Effector CD8-positive, alpha-beta T cell (primary cell): ENCODE results near the gene CYB5R4.
"Not testable (repeated sequence)": the region's sequence is repeated elsewhere in the genome, so short reads cannot be mapped to it uniquely, and the experiment has no call there.

Experiments used
- DNase-seq: peaks from one replicate; lab custom pipeline; 2025; lab: John Stamatoyannopoulos, UW

The CYB5R4 gene

GRCh38 chr6:83867043-83867442 lies 7.6 kb downstream of the CYB5R4 start:
- DNase-seq: no peak

GRCh38 chr6:83867527-83868161 lies 8.2 kb downstream of the CYB5R4 start:
- DNase-seq: no peak

GRCh38 chr6:83868639-83869038 lies 9.2 kb downstream of the CYB5R4 start:
- DNase-seq: no peak

DNA sequence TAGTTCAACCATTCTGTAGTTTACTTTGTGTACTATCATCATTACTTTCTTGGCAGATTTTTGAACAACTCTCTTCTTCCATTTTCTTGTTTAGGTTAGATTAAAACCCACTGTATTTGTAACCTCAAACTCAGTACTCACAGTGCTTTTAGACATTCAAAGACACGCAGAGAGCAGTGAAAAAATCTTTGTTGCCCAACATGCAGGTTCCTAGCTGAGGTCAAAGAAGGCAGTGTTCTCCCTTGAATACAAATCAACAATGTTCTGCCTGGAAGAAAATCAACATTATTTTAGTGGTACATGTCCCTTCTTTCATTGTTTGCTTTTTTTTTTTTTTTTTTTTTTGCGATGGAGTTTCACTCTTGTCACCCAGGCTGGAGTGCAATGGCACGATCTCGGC lies 11.2 kb downstream of the CYB5R4 start:
- no peak for DNase-seq

- DNase-seq: no peak
Measured at GRCh38 chr6:83872386-83873118, 13.1 kb downstream of the CYB5R4 start.

DNA sequence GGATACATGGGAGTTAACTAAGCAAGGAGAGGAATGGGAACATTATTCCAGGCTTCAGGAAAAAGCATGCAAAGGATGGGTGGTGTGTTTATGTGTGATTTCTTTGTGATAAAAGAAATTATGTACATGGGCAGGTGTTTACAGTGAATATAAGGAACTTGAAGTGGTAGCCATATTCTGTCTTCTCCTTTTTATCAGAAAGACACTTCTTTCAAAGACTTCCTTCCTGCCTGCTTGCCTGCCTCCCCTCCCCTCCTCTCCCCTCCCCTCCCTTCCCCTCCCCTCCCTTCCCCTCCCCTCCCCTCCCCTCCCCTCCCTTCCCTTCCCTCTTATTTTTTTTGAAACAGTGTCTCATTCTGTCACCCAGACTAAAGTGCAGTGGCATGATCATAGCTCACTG lies 14.4 kb downstream of the CYB5R4 start:
- DNase-seq: no peak

- no peak for DNase-seq
Measured at GRCh38 chr6:83875843-83876242, 16.4 kb downstream of the CYB5R4 start.

DNA sequence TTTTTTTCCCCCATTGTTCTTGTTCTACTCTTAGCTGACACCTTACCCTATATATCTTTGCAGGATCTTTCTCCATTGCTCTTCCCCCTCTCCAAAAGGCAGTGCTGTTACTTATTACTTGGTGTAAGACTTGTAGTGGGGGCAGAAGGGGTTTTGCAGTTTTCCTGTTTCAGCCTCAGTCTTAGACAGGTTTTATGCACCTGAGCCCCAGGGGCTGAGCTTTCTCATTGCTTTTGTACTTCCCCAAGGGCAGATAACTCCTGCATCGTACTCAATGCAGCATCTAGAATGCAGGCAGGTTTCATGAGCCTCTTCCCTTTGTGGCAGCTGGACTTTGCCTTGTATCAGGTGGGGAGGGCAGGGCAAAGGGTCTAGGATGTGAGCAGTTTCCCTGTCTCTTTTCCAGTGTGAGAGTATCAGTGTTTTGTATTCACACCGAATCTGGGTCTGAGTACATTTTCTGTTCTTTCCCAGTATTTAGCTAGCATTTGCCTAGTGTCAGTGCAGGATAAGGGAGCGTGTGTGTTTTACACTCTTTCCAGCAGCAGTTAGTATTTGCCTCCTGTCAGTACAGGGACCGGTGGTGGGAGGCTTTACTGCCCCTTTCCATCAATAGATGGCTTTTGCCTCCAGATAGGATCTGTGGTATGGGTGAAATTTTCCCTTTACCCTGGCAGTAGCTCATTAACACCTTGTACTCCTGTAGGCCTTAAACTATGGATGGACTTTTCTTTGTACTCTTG lies 19.6 kb downstream of the CYB5R4 start:
- no peak for DNase-seq

- no peak for DNase-seq
Measured at GRCh38 chr6:83879746-83880145, 20.3 kb downstream of the CYB5R4 start.

GRCh38 chr6:83883240-83883639 lies 23.8 kb downstream of the CYB5R4 start:
- no peak for DNase-seq

- no peak for DNase-seq
Measured at GRCh38 chr6:83884523-83884922, 25.0 kb downstream of the CYB5R4 start.

DNA sequence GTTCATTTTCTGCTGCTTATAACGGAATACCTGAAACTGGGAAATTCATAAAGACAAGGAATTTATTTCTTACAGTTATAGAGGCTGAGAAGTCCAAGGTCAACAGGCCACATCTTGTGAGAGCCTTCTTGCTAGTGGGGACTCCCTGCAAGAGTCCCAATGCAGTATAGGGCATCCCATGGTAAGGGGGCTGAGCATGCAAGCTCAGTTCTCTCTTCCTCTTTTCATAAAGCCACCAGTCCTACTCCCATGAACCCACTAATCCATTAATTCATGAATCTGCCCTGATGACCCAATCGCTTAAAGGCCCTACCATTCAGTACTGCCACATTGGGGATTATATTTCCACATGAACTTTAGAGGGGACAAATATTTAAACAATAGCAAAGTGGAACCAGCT lies 26.5 kb downstream of the CYB5R4 start:
- no peak for DNase-seq

DNA sequence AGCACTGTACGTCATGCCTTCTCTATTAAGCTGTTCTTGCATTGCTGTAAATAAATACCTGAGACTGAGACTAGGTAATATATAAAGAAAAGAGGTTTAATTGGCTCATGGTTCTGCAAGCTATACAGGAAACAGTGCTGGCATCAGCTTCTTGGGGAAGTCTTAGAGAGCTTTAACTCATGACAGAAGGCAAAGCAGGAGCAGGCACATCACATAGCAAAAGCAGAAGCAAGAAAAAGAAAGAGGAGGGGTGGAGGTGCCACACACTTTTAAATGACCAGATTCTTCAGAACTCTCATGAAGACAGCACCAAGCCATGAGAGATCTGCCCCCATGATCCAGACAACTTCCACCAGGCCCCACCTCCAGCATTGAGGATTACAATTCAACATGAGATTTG lies 30.1 kb downstream of the CYB5R4 start:
- no peak for DNase-seq

DNA sequence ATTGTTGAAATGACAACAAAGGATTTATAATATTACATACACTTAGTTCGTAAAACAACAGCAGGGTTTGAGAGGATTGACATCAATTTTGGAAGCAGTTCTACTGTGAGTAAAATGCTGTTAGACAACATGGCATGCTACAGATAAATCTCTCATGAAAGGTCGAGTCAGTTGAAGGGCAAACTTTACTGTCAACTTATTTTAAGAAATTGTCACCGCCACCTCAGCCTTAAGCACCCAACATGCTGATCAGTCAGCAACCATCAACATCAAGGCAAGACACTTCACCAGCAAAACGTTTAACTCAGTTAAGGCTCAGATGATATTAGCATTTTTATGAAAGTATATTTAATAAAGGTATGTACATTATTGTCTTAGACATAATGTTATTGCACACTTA lies 31.0 kb downstream of the CYB5R4 start:
- DNase-seq: no peak

DNA sequence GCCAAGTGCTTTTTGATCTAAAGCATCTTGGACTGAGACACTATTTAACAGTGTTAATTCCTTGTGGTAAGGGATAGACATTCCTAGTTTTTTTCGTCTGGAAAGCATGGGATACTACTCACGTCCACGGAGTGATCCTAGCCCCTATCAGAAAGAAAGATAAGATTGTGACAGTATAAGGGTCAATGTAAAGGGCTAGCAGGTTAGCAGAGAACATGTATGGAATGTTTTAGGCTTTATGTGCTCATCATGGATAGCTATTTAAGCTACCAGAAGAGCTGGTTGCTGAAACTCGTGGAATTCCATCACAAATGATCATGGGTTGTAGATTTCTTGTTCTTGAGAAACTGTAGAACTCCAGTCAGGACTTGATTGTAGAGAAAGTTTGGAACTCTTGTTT lies 32.1 kb downstream of the CYB5R4 start:
- DNase-seq: no peak

DNA sequence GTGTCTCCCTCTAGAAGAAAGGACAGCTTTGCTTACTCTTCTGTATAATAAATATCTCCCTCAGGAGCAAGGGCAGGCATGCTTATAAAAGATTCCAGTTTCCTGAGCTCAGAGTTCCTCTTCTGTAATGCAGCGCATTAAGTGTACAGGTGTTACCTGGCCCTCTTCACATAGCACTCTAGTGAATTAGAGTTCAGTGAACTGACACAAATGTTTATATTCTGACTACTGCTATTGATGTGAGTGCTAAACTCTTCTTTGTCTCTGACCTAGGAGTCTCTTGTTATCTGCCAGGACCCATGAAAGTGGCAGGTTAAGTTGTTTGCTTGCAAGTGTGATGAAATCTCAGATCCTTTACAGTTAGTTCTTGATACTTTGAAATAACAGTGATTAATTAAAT lies 33.5 kb downstream of the CYB5R4 start:
- no peak for DNase-seq

GRCh38 chr6:83897094-83897493 lies 37.6 kb downstream of the CYB5R4 start:
- DNase-seq: not testable (repeated sequence)

- DNase-seq: no peak
Measured at GRCh38 chr6:83901624-83902023, 42.1 kb downstream of the CYB5R4 start.

GRCh38 chr6:83904395-83904794 lies 44.9 kb downstream of the CYB5R4 start:
- no peak for DNase-seq

DNA sequence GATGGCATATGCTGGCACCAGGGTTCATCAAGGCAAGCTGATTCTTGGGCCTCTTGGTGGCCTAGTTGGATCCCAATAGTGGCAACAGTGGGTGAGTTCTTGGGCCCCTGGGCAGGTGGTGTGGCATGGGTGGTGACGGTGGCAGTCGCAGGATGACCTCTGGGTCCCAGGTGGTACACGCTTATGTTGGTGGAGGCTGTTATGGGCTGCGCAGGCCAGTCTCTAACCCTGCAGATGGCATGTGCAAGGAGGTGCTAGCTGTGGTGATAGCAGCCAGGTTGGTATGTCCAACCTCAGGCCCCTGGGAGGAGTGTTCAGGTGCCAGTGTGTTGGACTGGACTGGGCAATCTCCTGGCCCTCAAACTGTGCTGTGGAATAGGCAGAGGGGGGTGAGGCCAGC lies 46.2 kb downstream of the CYB5R4 start:
- no peak for DNase-seq

DNA sequence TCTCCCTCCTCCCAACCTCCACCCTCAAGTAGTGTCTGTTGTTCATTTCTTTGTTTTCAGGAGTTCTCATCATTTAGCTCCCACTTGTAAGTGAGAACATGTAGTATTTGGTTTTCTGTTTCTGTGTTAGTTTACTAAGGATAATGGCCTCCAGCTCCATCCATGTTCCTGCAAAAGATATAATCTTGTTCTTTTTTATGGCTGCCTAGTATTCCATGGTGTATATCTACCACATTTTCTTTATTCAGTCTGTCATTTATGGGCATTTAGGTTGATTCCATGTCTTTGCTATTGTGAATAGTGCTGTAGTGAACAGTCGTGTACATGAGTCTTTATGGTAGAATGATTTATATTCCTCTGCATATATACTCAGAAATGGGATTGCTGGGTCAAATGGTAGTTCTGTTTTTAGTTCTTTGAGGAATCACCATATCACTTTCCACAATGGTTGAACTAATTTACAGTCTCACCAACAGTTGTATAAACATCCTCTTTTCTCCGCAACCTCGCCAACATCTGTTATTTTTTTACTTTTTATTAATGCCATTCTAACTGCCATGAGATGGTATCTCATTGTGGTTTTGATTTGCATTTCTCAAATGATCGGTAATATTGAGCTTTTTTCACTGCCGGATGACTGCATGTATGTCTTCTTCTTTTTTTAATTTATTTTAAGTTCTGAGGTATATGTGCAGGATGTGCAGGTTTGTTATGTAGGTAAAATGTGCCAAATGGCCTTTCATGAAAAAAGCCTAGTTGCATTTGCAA lies 48.3 kb downstream of the CYB5R4 start:
- not testable (repeated sequence) for DNase-seq

GRCh38 chr6:83908813-83909212 lies 49.3 kb downstream of the CYB5R4 start:
- DNase-seq: no peak
